SK-N-MC (cell line): ENCODE data around the gene ABLIM2.
"Not testable (repeated sequence)": the region's sequence is repeated elsewhere in the genome, so short reads cannot be mapped to it uniquely, and the experiment has no call there.

Experiments
- DNase-seq: peaks from one replicate; pipeline ENCODE4 v3.0.0-alpha.2; 2011; ENCODE audit warnings: low read depth, low spot score
- H3K27ac ChIP-seq: fragments of 200-600 bp; sonication (generic); 2 replicates; pipeline ENCODE4 v1.5.1; 2016; ENCODE audit warnings: mixed run types
- H3K36me3 ChIP-seq: fragments of 200-600 bp; sonication (generic); 2 replicates; pipeline ENCODE4 v1.6.1; 2017; ENCODE audit warnings: antibody characterized with exemption, low read length, mixed read lengths; ENCODE audit not compliant: insufficient read depth
- H3K4me3 ChIP-seq: fragments of 200-600 bp; sonication (generic); 2 replicates; pipeline ENCODE4 v1.5.1; 2016
- H3K9ac ChIP-seq: fragments of 200-600 bp; sonication (generic); 2 replicates; pipeline ENCODE4 v1.8.0; 2017; ENCODE audit warnings: mixed run types, mixed read lengths; ENCODE audit not compliant: insufficient read length
- H3K9me3 ChIP-seq: fragments of 200-600 bp; sonication (generic); 2 replicates; pipeline ENCODE4 v1.6.1; 2017; ENCODE audit warnings: low read depth, mild to moderate bottlenecking, antibody characterized with exemption, low read length, moderate library complexity, mixed read lengths
- EZH2 ChIP-seq: fragments of 200-600 bp; sonication (generic); IDR thresholded peaks from one replicate; pipeline ENCODE4 v1.6.1; 2017; ENCODE audit warnings: antibody characterized with exemption
- FOXP2 ChIP-seq: optimal IDR thresholded peaks from 2 replicates; pipeline ENCODE3; 2011; ENCODE audit warnings: mild to moderate bottlenecking, moderate library complexity; ENCODE audit not compliant: insufficient read depth; ENCODE audit errors: extremely low read length, control extremely low read depth
- POLR2AphosphoS5 ChIP-seq: IDR thresholded peaks from 2 replicates; pipeline ENCODE4 v1.6.1; 2012; ENCODE audit warnings: mild to moderate bottlenecking, low read depth, low read length, borderline replicate concordance

ABLIM2 gene

DNA sequence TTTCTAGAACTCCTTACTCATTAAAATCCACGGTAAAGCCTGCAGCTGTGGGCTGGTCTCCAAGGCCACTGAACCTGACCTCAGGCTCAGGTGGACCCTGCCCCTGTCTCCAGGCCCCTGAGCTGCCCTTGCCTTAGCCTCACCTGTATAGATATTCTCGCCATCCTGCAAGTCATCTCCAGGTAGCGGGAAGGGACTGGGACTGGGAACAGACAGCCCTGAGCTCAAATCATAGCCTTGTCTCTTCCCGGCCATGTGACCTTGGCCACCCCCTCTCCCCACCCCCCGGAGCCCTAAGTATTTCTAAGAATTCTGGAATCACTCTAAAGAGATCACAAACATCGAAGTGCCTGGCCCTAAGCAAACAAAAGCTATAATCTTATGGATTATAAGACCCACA is 17.7 kb downstream of the ABLIM2 start:
- Histone ChIP-seq H3K4me3 (no peak overlapping the region), H3K27ac (no peak overlapping the region), H3K36me3 (no peaks in the 10 kb centered on the region), H3K9ac (no peak overlapping the region), H3K9me3 (no peaks in the 10 kb centered on the region)
- no peak for TF ChIP-seq POLR2AphosphoS5
- no peak for TF ChIP-seq FOXP2
- no peak for TF ChIP-seq EZH2
- DNase-seq: no peak

GRCh38 chr4:8139726-8140125 is 18.9 kb downstream of the ABLIM2 start:
- not testable (repeated sequence) for H3K36me3 ChIP-seq, DNase-seq, H3K4me3 ChIP-seq, H3K27ac ChIP-seq, H3K9me3 ChIP-seq, H3K9ac ChIP-seq

GRCh38 chr4:8136972-8137710 is 21.5 kb downstream of the ABLIM2 start:
- Histone ChIP-seq H3K4me3 (no peak overlapping the region), H3K9ac (no peak overlapping the region), H3K9me3 (no peaks in the 10 kb centered on the region), H3K27ac (no peak overlapping the region), H3K36me3 (no peaks in the 10 kb centered on the region)
- TF ChIP-seq EZH2 (no peak), FOXP2 (no peak), POLR2AphosphoS5 (no peak)
- no peak for DNase-seq

- no peak for DNase-seq
- no peaks in the 10 kb centered on the region for H3K9me3 ChIP-seq
These were observed 22.1 kb downstream of the ABLIM2 start for GRCh38 chr4:8136529-8136928.

GRCh38 chr4:8135666-8136065 is 22.9 kb downstream of the ABLIM2 start:
- H3K9ac ChIP-seq: no peak overlapping the region
- DNase-seq: no peak
- H3K27ac ChIP-seq: no peak overlapping the region
- no peak overlapping the region for H3K4me3 ChIP-seq
- H3K36me3 ChIP-seq: no peaks in the 10 kb centered on the region
- TF ChIP-seq POLR2AphosphoS5: no peak
- no peaks in the 10 kb centered on the region for H3K9me3 ChIP-seq

More at GRCh38 chr4:8136529-8136928, 22.1 kb downstream of the ABLIM2 start:
- no peak overlapping the region for H3K9ac ChIP-seq
- H3K36me3 ChIP-seq: no peaks in the 10 kb centered on the region
- no peak overlapping the region for H3K4me3 ChIP-seq
- H3K27ac ChIP-seq: no peak overlapping the region
- TF ChIP-seq EZH2 (no peak), POLR2AphosphoS5 (no peak), FOXP2 (no peak)

DNA sequence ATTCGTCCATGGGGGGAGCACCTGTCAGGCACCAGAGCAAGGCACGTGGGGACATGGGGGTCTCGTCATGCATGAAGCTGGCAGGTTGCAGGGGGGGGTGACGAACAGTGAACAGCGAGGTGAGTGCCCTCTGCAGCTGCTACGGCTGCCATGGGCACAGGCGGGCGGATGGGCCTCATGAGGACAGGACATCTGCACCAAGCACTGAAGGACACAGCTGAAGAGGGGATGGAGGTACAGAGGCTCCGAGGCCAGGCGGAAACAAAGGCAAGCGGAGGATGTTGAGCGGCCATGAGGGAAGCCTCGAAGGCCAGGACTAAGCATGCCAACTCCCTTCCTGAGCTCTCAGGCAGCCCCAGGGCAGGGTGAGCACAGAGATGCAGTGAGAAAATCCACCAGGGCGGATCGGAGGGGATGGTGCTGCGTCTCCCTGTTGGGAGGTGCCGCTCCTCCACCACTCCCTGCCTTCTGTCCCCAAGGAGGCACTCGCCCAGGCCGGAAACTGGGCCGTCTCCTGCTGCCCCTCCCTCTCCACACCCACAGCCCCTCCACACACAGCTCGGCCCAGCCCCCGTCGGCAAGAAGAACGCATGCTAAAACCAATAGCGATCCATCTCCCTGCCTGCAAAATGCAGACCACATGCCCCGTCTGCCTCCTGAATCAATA is 24.6 kb downstream of the ABLIM2 start:
- Histone ChIP-seq H3K36me3 (no peaks in the 10 kb centered on the region), H3K4me3 (no peak overlapping the region), H3K9me3 (no peaks in the 10 kb centered on the region), H3K9ac (no peak overlapping the region), H3K27ac (no peak overlapping the region)
- DNase-seq: no peak
- TF ChIP-seq FOXP2 (no peak), EZH2 (no peak), POLR2AphosphoS5 (no peak)

GRCh38 chr4:8132947-8133705 is 25.5 kb downstream of the ABLIM2 start:
- H3K36me3 ChIP-seq: no peaks in the 10 kb centered on the region
- TF ChIP-seq EZH2: no peak
- TF ChIP-seq FOXP2: no peak
- no peak for TF ChIP-seq POLR2AphosphoS5
- H3K27ac ChIP-seq: no peak overlapping the region
- H3K4me3 ChIP-seq: no peak overlapping the region
- no peak for DNase-seq
- no peaks in the 10 kb centered on the region for H3K9me3 ChIP-seq
- no peak overlapping the region for H3K9ac ChIP-seq

GRCh38 chr4:8132400-8132799 is 26.2 kb downstream of the ABLIM2 start:
- TF ChIP-seq EZH2 (no peak), FOXP2 (no peak), POLR2AphosphoS5 (no peak)

DNA sequence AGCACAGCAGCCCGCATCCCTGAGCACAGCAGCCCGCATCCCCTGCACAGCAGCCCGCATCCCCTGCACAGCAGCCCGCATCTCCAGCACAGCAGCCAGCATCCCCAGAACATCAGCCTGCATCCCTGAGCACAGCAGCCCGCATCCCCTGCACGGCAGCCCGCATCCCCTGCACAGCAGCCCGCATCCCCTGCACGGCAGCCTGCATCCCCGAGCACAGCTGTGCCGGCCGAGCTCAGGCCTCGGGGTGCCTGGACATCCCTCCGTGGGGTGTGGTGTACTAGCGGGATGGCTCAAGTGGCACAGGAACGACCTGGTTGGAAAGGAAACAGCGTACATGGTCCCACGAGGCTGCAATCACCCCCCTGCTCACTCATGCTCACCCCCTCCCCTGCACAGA is 26.8 kb downstream of the ABLIM2 start:
- no peak for DNase-seq
- Histone ChIP-seq H3K36me3 (no peaks in the 10 kb centered on the region), H3K9ac (no peak overlapping the region), H3K27ac (no peak overlapping the region), H3K4me3 (no peak overlapping the region), H3K9me3 (no peaks in the 10 kb centered on the region)
- no peak for TF ChIP-seq FOXP2
- TF ChIP-seq EZH2: no peak
- no peak for TF ChIP-seq POLR2AphosphoS5

More at GRCh38 chr4:8132400-8132799, 26.2 kb downstream of the ABLIM2 start:
- Histone ChIP-seq H3K4me3 (no peak overlapping the region), H3K9me3 (no peaks in the 10 kb centered on the region), H3K27ac (no peak overlapping the region), H3K9ac (no peak overlapping the region), H3K36me3 (no peaks in the 10 kb centered on the region)
- no peak for DNase-seq
